DOHH2 (cell line): ENCODE data around the gene SCYL1.

Experiments used
- H3F3A ChIP-seq: fragments of 200-600 bp; sonication (generic), shearing (Covaris generic); 2 replicates; pipeline ENCODE4 v1.6.0; 2016; ENCODE audit warnings: antibody characterized with exemption, mild to moderate bottlenecking; ENCODE audit not compliant: control insufficient read depth, insufficient read depth
- H3K27ac ChIP-seq: fragments of 200-600 bp; sonication (generic); 2 replicates; pipeline ENCODE4 v1.5.1; 2014; ENCODE audit warnings: low read depth, mild to moderate bottlenecking, low read length, moderate library complexity
- H3K27me3 ChIP-seq: fragments of 200-600 bp; sonication (generic); 2 replicates; pipeline ENCODE4 v1.6.1; 2014; ENCODE audit warnings: mild to moderate bottlenecking, low read length, mixed read lengths; ENCODE audit not compliant: control insufficient read depth
- H3K36me3 ChIP-seq: fragments of 200-600 bp; sonication (generic); 2 replicates; pipeline ENCODE4 v1.6.1; 2014; ENCODE audit warnings: mild to moderate bottlenecking, low read length, moderate library complexity, mixed read lengths; ENCODE audit not compliant: control insufficient read depth
- H3K4me1 ChIP-seq: fragments of 200-600 bp; sonication (generic); 2 replicates; pipeline ENCODE4 v1.6.1; 2014; ENCODE audit warnings: mild to moderate bottlenecking, low read length, mixed read lengths; ENCODE audit not compliant: control insufficient read depth
- H3K4me2 ChIP-seq: fragments of 200-600 bp; sonication (generic); 2 replicates; pipeline ENCODE4 v1.6.0; 2014; ENCODE audit warnings: mild to moderate bottlenecking, low read length, moderate library complexity
- H3K4me3 ChIP-seq: fragments of 200-600 bp; sonication (generic); 2 replicates; pipeline ENCODE4 v1.5.1; 2014; ENCODE audit warnings: mild to moderate bottlenecking, low read length, mixed read lengths
- H3K79me2 ChIP-seq: fragments of 200-600 bp; sonication (generic); 2 replicates; pipeline ENCODE4 v1.6.1; 2014; ENCODE audit warnings: mild to moderate bottlenecking, low read length, mixed read lengths; ENCODE audit not compliant: control insufficient read depth
- H3K9me2 ChIP-seq: fragments of 200-600 bp; sonication (generic); replicated peaks from 2 replicates; pipeline ENCODE4 v1.6.1; 2014; ENCODE audit warnings: mild to moderate bottlenecking, low read length, mixed read lengths; ENCODE audit not compliant: control insufficient read depth
- H3K9me3 ChIP-seq: fragments of 200-600 bp; sonication (generic); 2 replicates; pipeline ENCODE4 v1.6.1; 2014; ENCODE audit warnings: antibody characterized with exemption, low read length, mixed read lengths; ENCODE audit not compliant: control insufficient read depth, insufficient read depth
- H4K20me1 ChIP-seq: fragments of 200-600 bp; sonication (generic); 2 replicates; pipeline ENCODE4 v1.6.0; 2014; ENCODE audit warnings: low read depth, mild to moderate bottlenecking, antibody characterized with exemption, low read length, moderate library complexity; ENCODE audit not compliant: control insufficient read depth, insufficient read depth
- EZH2phosphoT487 ChIP-seq: fragments of 200-600 bp; sonication (generic); IDR thresholded peaks from 2 replicates; pipeline ENCODE4 v1.6.1; 2017; ENCODE audit warnings: borderline replicate concordance, mild to moderate bottlenecking, antibody characterized with exemption, low read length, moderate library complexity, mixed read lengths
- TF ChIP-seq, protein P1 (sequence below): fragments of 200-600 bp; sonication (generic); IDR thresholded peaks from one replicate; pipeline ENCODE4 v1.5.1; 2014; ENCODE audit warnings: antibody characterized with exemption, mild to moderate bottlenecking, low read depth, low read length; ENCODE audit not compliant: poor library complexity, severe bottlenecking

The SCYL1 gene

GRCh38 chr11:65492637-65493366 is 32.1 kb upstream of the SCYL1 start:
- peak overlapping the region; percentile 72 for H3K4me2 ChIP-seq
- peaks cover 93% of the 10 kb centered on the region for H3K4me1 ChIP-seq
- no peak for TF ChIP-seq EZH2phosphoT487
- TF ChIP-seq, protein P1, sequence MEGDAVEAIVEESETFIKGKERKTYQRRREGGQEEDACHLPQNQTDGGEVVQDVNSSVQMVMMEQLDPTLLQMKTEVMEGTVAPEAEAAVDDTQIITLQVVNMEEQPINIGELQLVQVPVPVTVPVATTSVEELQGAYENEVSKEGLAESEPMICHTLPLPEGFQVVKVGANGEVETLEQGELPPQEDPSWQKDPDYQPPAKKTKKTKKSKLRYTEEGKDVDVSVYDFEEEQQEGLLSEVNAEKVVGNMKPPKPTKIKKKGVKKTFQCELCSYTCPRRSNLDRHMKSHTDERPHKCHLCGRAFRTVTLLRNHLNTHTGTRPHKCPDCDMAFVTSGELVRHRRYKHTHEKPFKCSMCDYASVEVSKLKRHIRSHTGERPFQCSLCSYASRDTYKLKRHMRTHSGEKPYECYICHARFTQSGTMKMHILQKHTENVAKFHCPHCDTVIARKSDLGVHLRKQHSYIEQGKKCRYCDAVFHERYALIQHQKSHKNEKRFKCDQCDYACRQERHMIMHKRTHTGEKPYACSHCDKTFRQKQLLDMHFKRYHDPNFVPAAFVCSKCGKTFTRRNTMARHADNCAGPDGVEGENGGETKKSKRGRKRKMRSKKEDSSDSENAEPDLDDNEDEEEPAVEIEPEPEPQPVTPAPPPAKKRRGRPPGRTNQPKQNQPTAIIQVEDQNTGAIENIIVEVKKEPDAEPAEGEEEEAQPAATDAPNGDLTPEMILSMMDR = no peak
- H3K27me3 ChIP-seq = no peaks in the 10 kb centered on the region
- no peaks in the 10 kb centered on the region for H3K9me2 ChIP-seq
- peaks cover 21% of the 10 kb centered on the region for H3K79me2 ChIP-seq
- H3K9me3 ChIP-seq = no peaks in the 10 kb centered on the region
- no peaks in the 10 kb centered on the region for H3K36me3 ChIP-seq
- no peaks in the 10 kb centered on the region for H4K20me1 ChIP-seq
- peak overlapping the region; percentile 55 for H3K4me3 ChIP-seq
- H3K27ac ChIP-seq = peak overlapping the region; percentile 79
- peaks cover 11% of the 10 kb centered on the region for H3F3A ChIP-seq

DNA sequence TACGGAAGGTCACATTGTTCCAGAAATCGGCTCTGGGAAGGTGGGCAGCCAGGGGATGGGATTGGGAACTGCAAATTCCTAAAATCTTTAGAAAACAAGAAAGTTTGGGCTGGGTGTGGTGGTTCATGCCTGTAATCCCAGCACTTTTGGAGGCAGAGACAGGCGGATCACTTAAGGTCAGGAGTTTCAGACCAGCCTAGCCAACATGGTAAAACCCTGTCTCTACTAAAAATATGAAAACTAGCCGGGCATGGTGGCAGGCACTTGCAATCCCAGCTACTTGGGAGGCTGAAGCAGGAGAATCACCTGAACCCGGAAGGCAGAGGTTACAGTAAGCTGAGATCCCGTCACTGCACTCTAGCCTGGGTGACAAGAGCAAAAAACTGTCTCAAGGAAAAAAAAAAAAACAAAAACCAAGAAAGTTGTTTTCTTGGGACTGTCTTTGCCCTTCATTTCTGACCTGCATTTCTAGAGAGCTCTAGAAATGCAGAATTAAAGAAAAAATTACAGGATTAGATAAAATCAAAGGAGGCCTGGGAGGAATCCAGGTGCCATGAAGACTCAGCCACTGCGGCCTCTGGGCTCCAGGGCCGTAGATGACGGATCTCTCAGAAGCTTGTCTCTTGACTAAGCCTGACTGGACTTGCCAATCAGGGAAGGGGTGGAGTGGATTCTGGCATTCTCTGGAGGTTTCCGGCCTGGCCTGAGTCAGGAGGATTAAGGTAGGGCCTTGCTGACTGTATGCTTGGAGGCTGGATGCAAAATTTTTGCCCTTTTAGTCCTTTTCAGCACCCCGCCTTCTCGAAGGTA is 31.3 kb upstream of the SCYL1 start:
- H3K79me2 ChIP-seq = peaks cover 29% of the 10 kb centered on the region
- H3K27me3 ChIP-seq = no peaks in the 10 kb centered on the region
- H3K4me1 ChIP-seq = peaks cover 93% of the 10 kb centered on the region
- H3K27ac ChIP-seq = peak overlapping the region; percentile 79
- no peaks in the 10 kb centered on the region for H4K20me1 ChIP-seq
- H3F3A ChIP-seq = peaks cover 18% of the 10 kb centered on the region
- peaks cover 5% of the 10 kb centered on the region; the same call in 1 of the 2 replicates for H3K36me3 ChIP-seq
- no peaks in the 10 kb centered on the region for H3K9me2 ChIP-seq
- peak overlapping the region; percentile 55 for H3K4me3 ChIP-seq
- H3K4me2 ChIP-seq = peak overlapping the region; percentile 72
- TF ChIP-seq, protein P1 = no peak
- TF ChIP-seq EZH2phosphoT487 = no peak
- H3K9me3 ChIP-seq = no peaks in the 10 kb centered on the region

DNA sequence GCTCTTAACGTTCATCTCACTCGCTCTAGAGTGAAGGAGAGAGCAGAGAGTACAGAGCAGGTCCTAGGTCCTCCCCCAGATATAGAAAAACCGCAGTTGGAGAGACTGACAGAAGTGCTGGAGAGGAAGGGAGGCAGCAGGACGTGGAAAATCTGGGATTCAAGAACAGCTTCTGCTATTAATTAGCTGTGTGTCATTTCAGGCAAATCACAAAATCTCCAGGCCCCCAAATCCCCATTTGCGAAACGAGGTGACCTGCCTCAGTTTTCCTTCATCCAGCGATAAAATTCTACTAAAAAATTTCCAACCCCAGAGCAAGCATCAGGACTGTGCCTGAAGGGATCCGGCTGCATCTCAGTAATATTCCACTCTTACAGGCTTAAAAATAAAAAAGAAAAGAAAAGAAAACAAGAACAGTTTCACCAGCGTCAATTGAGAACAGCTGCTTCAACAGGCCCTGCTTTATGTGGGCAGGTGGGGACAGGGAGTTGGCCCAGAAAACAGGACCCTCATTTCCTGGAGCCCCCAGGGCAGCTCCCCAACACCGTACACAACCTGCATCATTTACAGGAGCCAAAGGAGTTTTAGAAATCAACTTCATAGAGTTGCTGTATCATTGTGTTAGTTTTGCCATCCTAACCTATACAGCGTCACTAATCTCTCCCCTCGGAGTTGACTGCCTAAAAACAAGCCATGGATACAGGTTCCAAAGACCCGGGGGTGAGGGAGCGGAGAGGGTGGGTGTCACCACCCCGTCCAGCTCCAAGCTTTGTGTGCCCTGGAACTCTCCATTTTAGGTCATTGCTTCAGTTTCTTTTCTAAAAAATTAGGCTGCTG is 28.4 kb upstream of the SCYL1 start:
- H3F3A ChIP-seq = peaks cover 46% of the 10 kb centered on the region
- peaks cover 65% of the 10 kb centered on the region for H3K4me1 ChIP-seq
- no peaks in the 10 kb centered on the region for H3K9me2 ChIP-seq

More for the DNA sequence above, 28.4 kb upstream of the SCYL1 start:
- TF ChIP-seq EZH2phosphoT487 = no peak
- TF ChIP-seq, protein P1 = no peak
- peak overlapping the region; percentile 80 for H3K4me2 ChIP-seq
- no peaks in the 10 kb centered on the region for H3K27me3 ChIP-seq
- H3K27ac ChIP-seq = peak overlapping the region; percentile 99
- H3K9me3 ChIP-seq = no peaks in the 10 kb centered on the region
- H3K4me3 ChIP-seq = peak overlapping the region; percentile 68
- peaks cover 20% of the 10 kb centered on the region; the same call in 1 of the 2 replicates for H4K20me1 ChIP-seq
- H3K79me2 ChIP-seq = peaks cover 58% of the 10 kb centered on the region
- peaks cover 31% of the 10 kb centered on the region for H3K36me3 ChIP-seq
